ELR (cell line): ENCODE measurements around the gene UBL4B.

Experiments used
- DNase-seq: peaks from one replicate; pipeline ENCODE4 v3.0.0-alpha.2; 2015; ENCODE audit warnings: low read depth

Gene UBL4B

DNA sequence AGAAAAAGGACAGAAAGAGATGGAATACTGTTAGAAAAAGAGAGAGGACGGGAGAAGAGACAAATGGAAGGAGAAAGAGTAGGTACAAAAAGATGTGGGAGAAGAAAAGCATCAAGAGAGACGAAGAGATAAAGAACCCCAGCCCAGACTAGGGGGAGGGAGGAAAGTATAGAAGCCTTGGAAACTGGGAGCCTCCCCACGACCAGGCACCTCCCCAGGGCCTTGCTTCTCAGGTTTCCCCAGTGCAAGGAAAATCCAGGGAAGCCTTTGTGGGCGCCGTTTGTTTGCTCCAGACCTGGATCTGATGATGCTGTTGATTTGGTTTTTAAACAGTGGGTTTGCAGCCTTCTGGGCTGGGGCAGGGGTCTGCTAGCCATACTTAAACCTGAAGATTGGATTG lies 26.6 kb upstream of the UBL4B start:
- no peak for DNase-seq

- no peak for DNase-seq
Measured at GRCh38 chr1:110086961-110087360, 25.3 kb upstream of the UBL4B start.

DNA sequence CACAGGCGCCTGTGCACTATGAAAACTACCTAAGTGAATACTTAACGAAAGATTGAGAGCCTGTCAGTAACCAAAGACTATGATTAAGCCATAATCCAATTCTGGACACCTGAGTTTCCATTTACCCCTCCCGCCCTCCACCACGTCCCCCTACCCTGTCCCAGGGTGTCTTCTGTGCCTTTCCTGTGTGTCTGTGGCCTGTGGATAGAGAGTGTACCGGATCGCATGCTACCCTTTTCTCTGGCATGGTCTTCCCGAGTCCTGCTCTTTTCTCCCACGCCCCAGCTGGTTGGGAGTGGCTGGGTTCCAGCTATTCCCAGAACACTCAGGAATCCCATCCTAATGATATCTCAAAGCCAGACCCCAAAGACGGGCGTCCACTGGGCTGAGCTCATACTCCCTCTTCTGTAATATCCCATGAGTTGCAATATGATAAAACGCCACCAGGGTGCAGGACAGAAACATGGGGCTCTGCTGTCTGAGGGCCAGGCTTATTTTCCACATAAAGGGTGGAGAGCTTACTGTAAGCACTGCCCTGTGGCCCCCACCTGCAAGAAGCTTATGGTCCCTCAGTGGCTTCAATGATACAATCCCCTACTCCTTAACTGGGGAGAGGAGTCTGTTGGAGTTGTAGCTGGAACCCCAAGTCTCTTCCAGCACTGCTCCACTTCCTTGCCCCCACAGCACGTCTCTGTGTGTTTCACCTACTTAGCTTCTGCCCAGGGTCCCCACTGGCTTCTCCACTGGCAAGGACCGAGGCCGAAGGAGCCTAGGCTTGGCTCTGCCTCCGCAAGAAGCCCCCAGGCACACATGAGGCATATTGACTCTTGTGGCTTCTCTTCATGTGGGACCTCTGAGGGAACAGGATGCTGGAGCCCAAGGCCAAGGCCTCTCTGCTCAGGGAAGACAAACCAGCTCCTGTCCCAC lies 24.2 kb upstream of the UBL4B start:
- DNase-seq: peak; percentile 74

DNA sequence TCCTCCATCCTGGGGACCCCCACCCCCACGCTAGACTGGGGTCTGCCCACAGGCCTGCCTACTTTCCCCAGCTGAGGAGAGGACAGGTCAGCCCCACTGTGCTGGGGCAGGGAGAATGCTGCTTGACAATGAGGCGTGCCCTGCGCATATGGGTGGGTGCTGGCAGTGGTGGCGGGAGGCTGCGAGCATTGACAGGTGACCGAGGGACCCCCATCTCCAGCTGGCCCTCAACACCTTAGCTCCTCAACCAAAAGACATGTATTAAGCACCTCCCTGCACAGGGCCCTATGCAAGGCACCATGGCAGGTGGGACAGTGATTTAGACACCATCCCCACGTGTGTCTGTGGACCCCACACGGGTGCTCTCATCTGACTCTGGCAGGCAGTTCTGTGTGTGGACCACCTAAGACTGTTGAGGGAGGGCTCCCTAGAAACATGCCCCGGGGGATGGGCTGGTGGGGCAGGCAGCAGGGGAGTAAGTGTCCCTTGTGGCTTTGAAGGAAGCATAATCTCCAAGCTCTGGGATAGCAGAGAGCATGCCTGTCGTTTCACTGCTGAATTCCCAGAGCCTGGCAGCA lies 23.4 kb upstream of the UBL4B start:
- DNase-seq: no peak

GRCh38 chr1:110089561-110090275 lies 22.5 kb upstream of the UBL4B start:
- DNase-seq: no peak

GRCh38 chr1:110091381-110091780 lies 20.9 kb upstream of the UBL4B start:
- no peak for DNase-seq

- DNase-seq: no peak
Measured at GRCh38 chr1:110091791-110092190, 20.5 kb upstream of the UBL4B start.

GRCh38 chr1:110092991-110093390 lies 19.3 kb upstream of the UBL4B start:
- DNase-seq: no peak

- no peak for DNase-seq
Measured at GRCh38 chr1:110094931-110095654, 17.1 kb upstream of the UBL4B start.

GRCh38 chr1:110097507-110098221 lies 14.6 kb upstream of the UBL4B start:
- no peak for DNase-seq

GRCh38 chr1:110098222-110099026 lies 13.8 kb upstream of the UBL4B start:
- no peak for DNase-seq

DNA sequence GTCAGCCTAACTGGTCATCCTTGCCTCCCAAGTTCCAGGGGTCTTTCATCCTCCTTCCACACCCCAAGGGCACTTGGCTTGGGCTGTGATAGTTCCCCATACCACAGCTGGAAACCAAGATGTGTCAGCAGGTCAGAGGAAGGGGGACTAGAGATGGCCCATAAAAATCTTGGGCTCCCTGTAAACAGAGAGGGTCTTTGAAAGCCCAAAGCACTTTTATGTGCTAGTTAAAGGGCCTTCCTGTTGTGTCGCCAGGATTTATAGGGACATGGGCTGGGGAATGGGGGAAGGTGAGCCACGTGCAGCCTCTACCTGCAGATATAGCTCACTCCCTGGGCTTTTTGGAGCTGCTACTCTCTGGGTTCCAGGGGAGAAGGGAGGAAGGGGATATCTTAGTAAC lies 11.9 kb upstream of the UBL4B start:
- no peak for DNase-seq

DNA sequence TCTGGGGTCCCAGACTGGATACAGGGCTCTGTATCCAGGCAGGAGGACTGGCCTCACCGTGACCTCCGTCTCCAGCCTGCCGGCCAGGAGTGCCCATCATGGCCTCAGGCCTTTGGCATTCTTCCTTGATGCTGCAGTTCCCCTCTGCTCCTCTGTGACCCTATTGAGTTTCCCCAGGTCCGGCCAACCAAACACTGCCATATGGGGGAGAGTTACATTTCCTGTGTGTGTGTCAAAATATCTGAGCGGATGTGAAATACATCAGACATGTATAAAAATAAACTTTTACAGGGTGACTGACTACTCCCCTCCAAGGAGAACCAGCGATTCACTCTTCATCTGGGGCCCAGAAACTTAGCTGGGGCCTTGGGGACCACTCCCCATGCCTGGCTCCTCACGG lies 10.2 kb upstream of the UBL4B start:
- DNase-seq: peak; percentile 64

DNA sequence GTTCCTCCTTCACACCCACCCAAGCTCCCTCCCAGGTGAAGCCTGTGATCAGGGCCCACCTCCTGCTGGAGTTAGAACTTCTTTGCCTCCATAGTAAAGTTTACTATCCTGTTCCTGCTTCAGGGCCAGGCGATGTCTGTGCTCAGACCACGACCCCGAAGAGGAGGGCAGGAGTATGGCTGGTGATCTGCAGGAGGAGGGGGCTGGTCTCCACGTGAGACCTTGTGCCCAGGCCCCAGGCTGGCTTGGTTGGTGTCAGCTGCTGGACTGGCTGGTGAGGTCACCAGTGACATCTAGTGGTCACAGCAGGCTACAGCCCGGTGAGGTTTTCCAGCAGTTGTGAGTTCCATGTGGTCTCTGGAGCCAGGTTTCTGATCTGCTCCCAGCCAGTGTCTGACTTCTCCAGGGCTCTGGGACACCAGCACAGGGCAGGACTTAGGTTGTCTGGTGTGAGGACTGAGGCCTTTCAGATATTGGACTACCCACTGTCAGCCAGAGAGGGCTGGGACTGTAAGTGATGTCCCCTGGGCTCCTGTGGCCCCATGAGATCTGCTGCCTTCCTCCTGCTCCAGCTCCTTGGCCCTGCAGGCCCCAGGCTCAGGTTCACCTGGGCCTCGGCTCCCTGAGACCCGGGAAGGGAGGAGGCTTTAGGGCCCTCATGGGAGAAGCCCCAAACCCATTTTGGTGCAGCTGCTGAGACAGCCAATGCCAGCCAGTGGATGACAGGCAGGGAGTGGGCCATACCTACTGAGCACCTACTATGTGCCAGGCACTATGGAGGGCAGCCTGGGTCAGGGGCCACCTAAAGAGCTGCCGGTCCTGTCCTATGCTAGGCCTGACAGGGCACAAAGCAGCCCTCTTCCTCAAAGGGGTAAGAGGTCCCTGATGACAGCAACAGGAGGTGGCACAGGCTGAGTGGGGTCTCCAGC lies 6.0 kb upstream of the UBL4B start:
- peak; percentile 70 for DNase-seq

GRCh38 chr1:110107867-110108469 lies 4.3 kb upstream of the UBL4B start:
- DNase-seq: no peak

- no peak for DNase-seq
Measured at GRCh38 chr1:110111081-110111480, 1.2 kb upstream of the UBL4B start.

DNA sequence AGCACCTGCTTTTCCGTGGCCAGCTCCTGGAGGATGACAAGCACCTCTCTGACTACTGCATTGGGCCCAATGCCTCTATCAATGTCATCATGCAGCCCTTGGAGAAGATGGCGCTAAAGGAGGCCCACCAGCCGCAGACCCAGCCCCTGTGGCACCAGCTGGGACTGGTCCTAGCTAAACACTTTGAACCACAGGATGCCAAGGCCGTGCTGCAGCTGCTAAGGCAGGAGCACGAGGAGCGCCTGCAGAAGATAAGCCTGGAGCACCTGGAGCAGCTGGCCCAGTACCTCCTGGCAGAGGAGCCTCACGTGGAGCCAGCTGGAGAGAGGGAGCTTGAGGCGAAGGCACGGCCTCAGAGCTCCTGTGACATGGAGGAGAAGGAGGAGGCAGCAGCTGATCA lies 413 bp downstream of the UBL4B start:
- no peak for DNase-seq

DNA sequence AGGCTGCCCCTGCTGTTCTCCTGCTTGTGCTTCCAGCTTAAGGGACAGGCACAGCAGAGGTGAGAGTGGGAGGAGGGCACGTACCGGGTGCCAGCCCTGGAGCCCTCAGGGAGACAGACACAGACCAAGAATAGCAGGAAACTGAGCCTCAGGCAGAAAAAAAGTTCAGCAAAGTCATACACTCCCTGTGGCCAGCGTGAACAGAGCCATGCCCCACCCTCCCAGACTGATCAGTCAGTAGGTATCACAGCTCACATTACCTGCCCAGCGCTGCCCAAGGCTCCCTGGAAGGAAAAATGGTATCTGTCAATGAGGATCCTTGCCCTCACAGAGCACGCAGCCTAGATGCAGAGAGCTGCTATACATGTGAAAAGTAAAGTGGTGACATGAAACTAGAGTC lies 1.3 kb downstream of the UBL4B start:
- DNase-seq: no peak

- DNase-seq: no peak
Measured at GRCh38 chr1:110114173-110114572, 1.9 kb downstream of the UBL4B start.
